Gastrocnemius medialis (tissue), 4 donors: Measurements from ENCODE around the gene MRPS31. TPM values are rescaled to one million over a fixed set of nuclear protein-coding genes. Genes with fewer than 3 reads are reported as not detected.

Source experiments
- ATAC-seq, 2 donors: fragments of 150-250 bp; one replicate each; pipeline ENCODE4 v1.9.1; 2016
- DNase-seq, 2 donors: peaks; one replicate each; pipeline ENCODE4 v3.0.0-alpha.2; 2019
- H3K27ac ChIP-seq, 4 donors: fragments of 200-600 bp; sonication (generic); 1 replicate in 1 of 4; 2 replicates in 3 of 4; pipeline ENCODE4 v1.5.1; 2016 to 2018; ENCODE audit warnings: mild to moderate bottlenecking in 2 of 4, moderate library complexity in 1 of 4
- H3K27me3 ChIP-seq, 3 donors: fragments of 200-600 bp; sonication (generic) in 2 of 3; 1 replicate in 1 of 3; 2 replicates in 2 of 3; pipeline versions ENCODE4 v1.5.1 to v1.6.0; 2016 to 2019; ENCODE audit warnings: mild to moderate bottlenecking in 1 of 3, moderate library complexity in 1 of 3
- H3K36me3 ChIP-seq, 2 donors: fragments of 200-600 bp; sonication (generic) in 1 of 2; one replicate each; pipeline ENCODE4 v1.5.1; 2017 to 2018
- H3K4me1 ChIP-seq, 2 donors: fragments of 200-600 bp; sonication (generic) in 1 of 2; one replicate each; pipeline ENCODE4 v1.5.1; 2016 to 2017; ENCODE audit warnings: mild to moderate bottlenecking in 2 of 2
- H3K4me3 ChIP-seq, 4 donors: fragments of 200-600 bp; sonication (generic) in 3 of 4; 1 replicate in 1 of 4; 2 replicates in 3 of 4; pipeline ENCODE4 v1.5.1; 2016 to 2019; ENCODE audit warnings: mild to moderate bottlenecking in 2 of 4
- H3K9me3 ChIP-seq, 3 donors: fragments of 200-600 bp; sonication (generic) in 2 of 3; 1 replicate in 1 of 3; 2 replicates in 2 of 3; pipeline ENCODE4 v1.5.1; 2016 to 2019
- CTCF ChIP-seq, 5 experiments: fragments of 450-650 bp in 3 of 5; fragments of 200-600 bp in 2 of 5; sonication (generic) in 2 of 5; IDR thresholded peaks in 4 of 5; conservative IDR thresholded peaks in 1 of 5; 1 replicate in 4 of 5; 2 replicates in 1 of 5; pipeline ENCODE4 v1.5.1; 2016 to 2019; ENCODE audit warnings: antibody characterized with exemption in 5 of 5, mild to moderate bottlenecking in 3 of 5, moderate library complexity in 3 of 5
- POLR2A ChIP-seq, 2 donors: fragments of 450-650 bp; IDR thresholded peaks; one replicate each; pipeline ENCODE4 v1.6.1; 2017; ENCODE audit warnings: antibody characterized with exemption in 2 of 2, mild to moderate bottlenecking in 2 of 2, moderate library complexity in 2 of 2
- in situ Hi-C, 4 donors: fragments of 200-750 bp; cut with MboI; loops; one replicate each; pipeline versions ENCODE4 v1.15.0 to v1.8.0; 2017; ENCODE audit warnings: low sequenced_read_pairs in 4 of 4
- intact Hi-C: fragments of 100-400 bp; cut with DNase I; formaldehyde crosslinking; loops from one replicate; pipeline ENCODE4 v1.15.1; 2023; ENCODE audit warnings: low total_unique reads
- total RNA-seq, 4 donors: library from RNA; depleted of rRNA; stranded (reverse); fragments of >200 nt; gene quantifications; one replicate each; pipeline versions ENCODE4 v1.1.0 to v1.2.3, GENCODE V29; 2016

MRPS31 gene
- total RNA-seq, 4 donors from 2014 or later = 21.0 to 29.5 (median 24.8) TPM

- DNase-seq = no peak
- H3K27me3 ChIP-seq = no peaks in the 10 kb centered on the region
- intact Hi-C loops (no loop called here), in situ Hi-C loops (no loop called here)
- H3K36me3 ChIP-seq = peaks cover 0 to 18% of the 10 kb centered on the region in 2 donors
- no peaks in the 10 kb centered on the region for H3K9me3 ChIP-seq
- ATAC-seq = no peak
- TF ChIP-seq POLR2A (IDR thresholded peaks at IDR 0.05) (no peak), CTCF (IDR thresholded peaks at IDR 0.05 in 4 of 5, conservative IDR thresholded peaks at IDR 0.05 in 1 of 5) (no peak)
- peaks cover 5 to 12% of the 10 kb centered on the region in 2 donors for H3K4me1 ChIP-seq
- no peak overlapping the region for H3K27ac ChIP-seq
- no peak overlapping the region for H3K4me3 ChIP-seq
Observed at GRCh38 chr13:40764587-40765403, 6.2 kb downstream of the MRPS31 start.

- intact Hi-C loops = no loop called here
- Histone ChIP-seq H3K36me3 (peaks cover 0 to 30% of the 10 kb centered on the region in 2 donors), H3K4me1 (no peaks in the 10 kb centered on the region), H3K4me3 (no peak overlapping the region), H3K27me3 (no peaks in the 10 kb centered on the region), H3K9me3 (no peaks in the 10 kb centered on the region), H3K27ac (no peak overlapping the region)
- no peak for DNase-seq
- ATAC-seq = no peak
- in situ Hi-C loops = no loop called here
- no peak for TF ChIP-seq CTCF (IDR thresholded peaks at IDR 0.05 in 4 of 5, conservative IDR thresholded peaks at IDR 0.05 in 1 of 5)
- TF ChIP-seq POLR2A (IDR thresholded peaks at IDR 0.05) = no peak
Observed at GRCh38 chr13:40762849-40763248, 8.1 kb downstream of the MRPS31 start.

- H3K4me3 ChIP-seq = no peak overlapping the region
- ATAC-seq (no peak), DNase-seq (no peak)
- no peak for TF ChIP-seq CTCF (IDR thresholded peaks at IDR 0.05 in 4 of 5, conservative IDR thresholded peaks at IDR 0.05 in 1 of 5)
- no peak for TF ChIP-seq POLR2A (IDR thresholded peaks at IDR 0.05)
- H3K27ac ChIP-seq = no peak overlapping the region
- intact Hi-C loops = no loop called here
- H3K9me3 ChIP-seq = no peaks in the 10 kb centered on the region
- no peaks in the 10 kb centered on the region for H3K27me3 ChIP-seq
- peaks cover 0 to 40% of the 10 kb centered on the region in 2 donors for H3K36me3 ChIP-seq
- in situ Hi-C loops = no loop called here
- no peaks in the 10 kb centered on the region for H3K4me1 ChIP-seq
Observed at GRCh38 chr13:40758811-40759210, 12.2 kb downstream of the MRPS31 start.

- H3K36me3 ChIP-seq = peaks cover 0 to 61% of the 10 kb centered on the region in 2 donors
- intact Hi-C loops = no loop called here
- no peak for TF ChIP-seq CTCF (IDR thresholded peaks at IDR 0.05 in 4 of 5, conservative IDR thresholded peaks at IDR 0.05 in 1 of 5)
- no peak for TF ChIP-seq POLR2A (IDR thresholded peaks at IDR 0.05)
- H3K27me3 ChIP-seq = no peaks in the 10 kb centered on the region
- in situ Hi-C loops = no loop called here
- no peaks in the 10 kb centered on the region for H3K9me3 ChIP-seq
- H3K4me3 ChIP-seq = no peak overlapping the region
- DNase-seq (no peak), ATAC-seq (no peak)
- no peaks in the 10 kb centered on the region for H3K4me1 ChIP-seq
- H3K27ac ChIP-seq = no peak overlapping the region
Observed at GRCh38 chr13:40756042-40756441, 14.9 kb downstream of the MRPS31 start.
